H9 (cell line): ENCODE measurements around the gene GALNT9. TPM values are rescaled to one million over a fixed set of nuclear protein-coding genes. Genes with fewer than 3 reads are reported as not detected.

ENCODE experiments used
- DNase-seq: peaks from one replicate; pipeline ENCODE4 v3.0.0-alpha.2; 2017
- H2AFZ ChIP-seq: one replicate; pipeline ENCODE4 v1.6.1; 2013; ENCODE audit warnings: mild to moderate bottlenecking, low read length, control low read depth, moderate library complexity
- H2AK5ac ChIP-seq: 2 replicates; pipeline ENCODE4 v1.6.1; 2013; ENCODE audit warnings: low read length, control low read depth, mixed read lengths; ENCODE audit not compliant: insufficient read length
- H2BK120ac ChIP-seq: one replicate; pipeline ENCODE4 v1.6.1; 2013; ENCODE audit warnings: low read depth, mild to moderate bottlenecking, low read length, control low read depth, inconsistent platforms; ENCODE audit not compliant: poor library complexity, severe bottlenecking
- H2BK12ac ChIP-seq: 2 replicates; pipeline ENCODE4 v1.6.1; 2013; ENCODE audit warnings: low read length, control low read depth, mixed read lengths, low read depth; ENCODE audit not compliant: insufficient read length
- H2BK15ac ChIP-seq: 2 replicates; pipeline ENCODE4 v1.6.1; 2013; ENCODE audit warnings: low read depth, low read length, control low read depth
- H2BK20ac ChIP-seq: one replicate; pipeline ENCODE4 v1.6.1; 2013; ENCODE audit warnings: low read depth, mild to moderate bottlenecking, low read length, control low read depth, inconsistent platforms; ENCODE audit not compliant: poor library complexity, severe bottlenecking
- H2BK5ac ChIP-seq: 2 replicates; pipeline ENCODE4 v1.6.1; 2013; ENCODE audit warnings: low read length, control low read depth, mixed read lengths; ENCODE audit not compliant: insufficient read length
- H3K14ac ChIP-seq: 2 replicates; pipeline ENCODE4 v1.6.1; 2013; ENCODE audit warnings: low read length, control low read depth; ENCODE audit not compliant: insufficient read depth
- H3K18ac ChIP-seq: 2 replicates; pipeline ENCODE4 v1.6.1; 2013; ENCODE audit warnings: low read depth, mild to moderate bottlenecking, mixed read lengths, low read length, control low read depth; ENCODE audit not compliant: insufficient read length
- H3K23ac ChIP-seq: 2 replicates; pipeline ENCODE4 v1.6.1; 2013; ENCODE audit warnings: low read length, control low read depth, mixed read lengths, low read depth; ENCODE audit not compliant: insufficient read length
- H3K23me2 ChIP-seq: 2 replicates; pipeline ENCODE4 v1.6.1; 2013; ENCODE audit warnings: low read depth, mild to moderate bottlenecking, mixed read lengths, low read length, control low read depth; ENCODE audit not compliant: insufficient read length, poor library complexity, severe bottlenecking
- H3K27ac ChIP-seq: 2 replicates; pipeline ENCODE4 v1.5.1; 2013; ENCODE audit warnings: low read length, control low read depth, mixed read lengths, low read depth; ENCODE audit not compliant: insufficient read length
- H3K27me3 ChIP-seq: 2 replicates; pipeline ENCODE4 v1.6.1; 2013; ENCODE audit warnings: low read length, control low read depth, inconsistent platforms; ENCODE audit not compliant: insufficient read depth
- H3K4ac ChIP-seq: 2 replicates; pipeline ENCODE4 v1.6.1; 2013; ENCODE audit warnings: low read depth, mild to moderate bottlenecking, control low read depth, inconsistent platforms, low read length, moderate library complexity
- H3K4me1 ChIP-seq: 2 replicates; pipeline ENCODE4 v1.6.1; 2013; ENCODE audit warnings: low read length, control low read depth, inconsistent platforms; ENCODE audit not compliant: insufficient read depth
- H3K4me2 ChIP-seq: 2 replicates; pipeline ENCODE4 v1.6.1; 2013; ENCODE audit warnings: low read length, control low read depth, mixed read lengths; ENCODE audit not compliant: insufficient read length, insufficient read depth
- H3K56ac ChIP-seq: 2 replicates; pipeline ENCODE4 v1.6.1; 2013; ENCODE audit warnings: low read depth, mild to moderate bottlenecking, mixed read lengths, low read length, control low read depth; ENCODE audit not compliant: insufficient read length
- H3K79me1 ChIP-seq: 2 replicates; pipeline ENCODE4 v1.6.1; 2013; ENCODE audit warnings: low read depth, mild to moderate bottlenecking, moderate library complexity, low read length, control low read depth, inconsistent platforms; ENCODE audit not compliant: insufficient read depth, poor library complexity, severe bottlenecking
- H3K79me2 ChIP-seq: 2 replicates; pipeline ENCODE4 v1.6.1; 2013; ENCODE audit warnings: low read length, control low read depth, inconsistent platforms; ENCODE audit not compliant: insufficient read depth
- H3K9ac ChIP-seq: 2 replicates; pipeline ENCODE4 v1.6.1; 2013; ENCODE audit warnings: low read length, control low read depth, mixed read lengths; ENCODE audit not compliant: insufficient read length; ENCODE audit errors: extremely low read depth
- H3K9me3 ChIP-seq: one replicate; pipeline ENCODE4 v1.6.1; 2013; ENCODE audit warnings: low read depth, low read length, inconsistent platforms; ENCODE audit not compliant: control insufficient read depth
- H3T11ph ChIP-seq: one replicate; pipeline ENCODE4 v1.6.1; 2013; ENCODE audit warnings: mild to moderate bottlenecking, low read length, control low read depth, inconsistent platforms
- H4K20me1 ChIP-seq: one replicate; pipeline ENCODE4 v1.6.1; 2013; ENCODE audit not compliant: control insufficient read depth, insufficient read length, insufficient read depth
- H4K5ac ChIP-seq: 2 replicates; pipeline ENCODE4 v1.6.1; 2013; ENCODE audit warnings: low read depth, mild to moderate bottlenecking, mixed read lengths, low read length, control low read depth; ENCODE audit not compliant: insufficient read length
- H4K8ac ChIP-seq: replicated peaks from 2 replicates; pipeline ENCODE4 v1.6.1; 2013; ENCODE audit warnings: low read length, control low read depth, mixed read lengths, low read depth; ENCODE audit not compliant: insufficient read length
- H4K91ac ChIP-seq: 2 replicates; pipeline ENCODE4 v1.6.1; 2013; ENCODE audit warnings: low read depth, mild to moderate bottlenecking, moderate library complexity, mixed read lengths, low read length, control low read depth; ENCODE audit not compliant: insufficient read length
- H3K27ac Mint-ChIP-seq, 3 experiments: 2 replicates in 2 of 3; 3 replicates in 1 of 3; pipeline ENCODE4 v1.8.0; 2020 to 2021; ENCODE audit warnings: mixed read lengths in 3 of 3, mild to moderate bottlenecking in 1 of 3, moderate library complexity in 1 of 3
- H3K27me3 Mint-ChIP-seq: 2 replicates; pipeline ENCODE4 v1.8.0; 2021; ENCODE audit warnings: low read depth, mild to moderate bottlenecking, moderate library complexity, mixed read lengths
- H3K36me3 Mint-ChIP-seq, 3 experiments: 2 replicates in 2 of 3; 3 replicates in 1 of 3; pipeline ENCODE4 v1.8.0; 2020 to 2021; ENCODE audit warnings: low read depth in 3 of 3, mixed read lengths in 3 of 3; ENCODE audit not compliant: insufficient read depth in 1 of 3
- H3K4me1 Mint-ChIP-seq, 2 experiments: 2 replicates each; pipeline ENCODE4 v1.8.0; 2020; ENCODE audit warnings: mixed read lengths in 2 of 2
- H3K4me3 Mint-ChIP-seq, 2 experiments: 2 replicates in 1 of 2; 3 replicates in 1 of 2; pipeline ENCODE4 v1.8.0; 2020 to 2021; ENCODE audit warnings: mild to moderate bottlenecking in 2 of 2, mixed read lengths in 2 of 2, moderate library complexity in 1 of 2
- H3K9me3 Mint-ChIP-seq, 2 experiments: 2 replicates in 1 of 2; 3 replicates in 1 of 2; pipeline ENCODE4 v1.8.0; 2020; ENCODE audit warnings: mild to moderate bottlenecking in 2 of 2, mixed read lengths in 2 of 2, moderate library complexity in 1 of 2
- WGBS: extraction: QIAGEN DNeasy Blood & Tissue Kit; methylation state at CpG from one replicate; pipeline ENCODE4 v1.1.7; 2013; ENCODE audit warnings: missing lambda C conversion rate, low lambda C conversion rate, mixed read lengths; ENCODE audit not compliant: insufficient read length; ENCODE audit errors: extremely low coverage; 5-methylcytosine and 5-hydroxymethylcytosine counted together
- total RNA-seq: library from RNA; stranded (reverse); gene quantifications from 2 replicates; pipeline ENCODE4 v1.2.1, GENCODE V29; 2021
- TF ChIP-seq, protein P1 (sequence below): fragments of 200-600 bp; sonication (generic); conservative IDR thresholded peaks from 3 replicates; pipeline ENCODE4 v1.8.0; 2021; ENCODE audit warnings: antibody characterized with exemption, mild to moderate bottlenecking

The GALNT9 gene
- total RNA-seq, 1 experiment from 2014 or later = 0.35 TPM

DNA sequence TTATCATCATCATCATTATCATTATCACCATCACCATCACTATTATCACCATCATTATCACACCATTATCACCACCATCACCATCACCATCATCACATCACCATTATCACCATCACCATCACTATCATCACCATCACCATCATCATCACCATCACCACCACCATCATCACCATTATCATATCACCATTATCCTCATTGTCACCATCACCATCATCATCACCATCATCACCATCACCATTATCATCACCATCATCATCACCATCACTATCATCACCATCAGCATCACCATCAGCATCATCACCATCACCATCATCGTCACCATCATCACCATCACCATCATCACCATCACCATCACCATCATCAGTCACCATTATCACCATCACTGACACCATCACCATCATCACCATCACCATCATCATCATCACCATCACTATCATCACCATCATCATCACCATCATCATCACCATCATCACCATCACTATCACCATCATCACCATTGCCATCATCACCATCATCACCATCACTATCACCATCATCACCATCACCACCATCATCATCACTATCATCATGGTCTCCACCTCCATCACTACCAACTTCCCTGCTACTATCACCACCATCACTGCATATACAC, 20.2 kb upstream of the GALNT9 start:
- no peak overlapping the region for H4K91ac ChIP-seq
- no peak overlapping the region for H2BK20ac ChIP-seq
- H3K4me3 Mint-ChIP-seq = no peak overlapping the region
- no peak for DNase-seq
- no peak overlapping the region for H3K14ac ChIP-seq
- H3K9me3 Mint-ChIP-seq = 0 out of 5 replicates have a peak, but pooled peaks cover 0 to 2% of the 10 kb centered on the region in 2 experiments
- TF ChIP-seq, protein P1, sequence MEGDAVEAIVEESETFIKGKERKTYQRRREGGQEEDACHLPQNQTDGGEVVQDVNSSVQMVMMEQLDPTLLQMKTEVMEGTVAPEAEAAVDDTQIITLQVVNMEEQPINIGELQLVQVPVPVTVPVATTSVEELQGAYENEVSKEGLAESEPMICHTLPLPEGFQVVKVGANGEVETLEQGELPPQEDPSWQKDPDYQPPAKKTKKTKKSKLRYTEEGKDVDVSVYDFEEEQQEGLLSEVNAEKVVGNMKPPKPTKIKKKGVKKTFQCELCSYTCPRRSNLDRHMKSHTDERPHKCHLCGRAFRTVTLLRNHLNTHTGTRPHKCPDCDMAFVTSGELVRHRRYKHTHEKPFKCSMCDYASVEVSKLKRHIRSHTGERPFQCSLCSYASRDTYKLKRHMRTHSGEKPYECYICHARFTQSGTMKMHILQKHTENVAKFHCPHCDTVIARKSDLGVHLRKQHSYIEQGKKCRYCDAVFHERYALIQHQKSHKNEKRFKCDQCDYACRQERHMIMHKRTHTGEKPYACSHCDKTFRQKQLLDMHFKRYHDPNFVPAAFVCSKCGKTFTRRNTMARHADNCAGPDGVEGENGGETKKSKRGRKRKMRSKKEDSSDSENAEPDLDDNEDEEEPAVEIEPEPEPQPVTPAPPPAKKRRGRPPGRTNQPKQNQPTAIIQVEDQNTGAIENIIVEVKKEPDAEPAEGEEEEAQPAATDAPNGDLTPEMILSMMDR = no peak
- no peak overlapping the region for H2BK120ac ChIP-seq
- no peaks in the 10 kb centered on the region for H4K20me1 ChIP-seq
- no peak overlapping the region for H3K4me2 ChIP-seq
- peaks cover 54% of the 10 kb centered on the region for H3K27me3 Mint-ChIP-seq
- no peak overlapping the region for H2BK12ac ChIP-seq
- no peak overlapping the region for H2AFZ ChIP-seq
- peaks cover 4 to 5% of the 10 kb centered on the region in 2 experiments; a peak in 2 of 4 replicates for H3K4me1 Mint-ChIP-seq
- H3K23me2 ChIP-seq = no peaks in the 10 kb centered on the region
- H3K56ac ChIP-seq = peak overlapping the region; percentile 20
- H2AK5ac ChIP-seq = no peak overlapping the region
- no peak overlapping the region for H3K23ac ChIP-seq
- H3K36me3 Mint-ChIP-seq = no peaks in the 10 kb centered on the region
- no peak overlapping the region for H2BK5ac ChIP-seq
- H3K79me2 ChIP-seq = no peaks in the 10 kb centered on the region
- no CpG with 5 or more reads among the region's 1 CpG for WGBS
- no peak overlapping the region for H3K27ac Mint-ChIP-seq
- H2BK15ac ChIP-seq = no peak overlapping the region
- H4K5ac ChIP-seq = peak overlapping the region; percentile 50
- H3K79me1 ChIP-seq = no peaks in the 10 kb centered on the region
- no peak overlapping the region for H3K27ac ChIP-seq
- peaks cover 2% of the 10 kb centered on the region; the same call in 1 of the 2 replicates for H3K27me3 ChIP-seq
- no peak overlapping the region for H3T11ph ChIP-seq
- H3K4ac ChIP-seq = no peak overlapping the region
- H3K4me1 ChIP-seq = no peaks in the 10 kb centered on the region
- no peak overlapping the region for H3K18ac ChIP-seq
- no peaks in the 10 kb centered on the region for H3K9me3 ChIP-seq
- no peak overlapping the region for H3K9ac ChIP-seq
- H4K8ac ChIP-seq = peak overlapping the region; percentile 63
